ENCODE results near the gene ATF3.

The ATF3 gene

GRCh38 chr1:212600071-212600915, 8.3 kb upstream of the ATF3 start:
- no peak overlapping the region for H3K4me3 ChIP-seq (ENCODE audit: control insufficient read depth, low read depth, low read length)
- DNase-seq (ENCODE audit: low read depth), result no peak
- TF ChIP-seq, protein P1, sequence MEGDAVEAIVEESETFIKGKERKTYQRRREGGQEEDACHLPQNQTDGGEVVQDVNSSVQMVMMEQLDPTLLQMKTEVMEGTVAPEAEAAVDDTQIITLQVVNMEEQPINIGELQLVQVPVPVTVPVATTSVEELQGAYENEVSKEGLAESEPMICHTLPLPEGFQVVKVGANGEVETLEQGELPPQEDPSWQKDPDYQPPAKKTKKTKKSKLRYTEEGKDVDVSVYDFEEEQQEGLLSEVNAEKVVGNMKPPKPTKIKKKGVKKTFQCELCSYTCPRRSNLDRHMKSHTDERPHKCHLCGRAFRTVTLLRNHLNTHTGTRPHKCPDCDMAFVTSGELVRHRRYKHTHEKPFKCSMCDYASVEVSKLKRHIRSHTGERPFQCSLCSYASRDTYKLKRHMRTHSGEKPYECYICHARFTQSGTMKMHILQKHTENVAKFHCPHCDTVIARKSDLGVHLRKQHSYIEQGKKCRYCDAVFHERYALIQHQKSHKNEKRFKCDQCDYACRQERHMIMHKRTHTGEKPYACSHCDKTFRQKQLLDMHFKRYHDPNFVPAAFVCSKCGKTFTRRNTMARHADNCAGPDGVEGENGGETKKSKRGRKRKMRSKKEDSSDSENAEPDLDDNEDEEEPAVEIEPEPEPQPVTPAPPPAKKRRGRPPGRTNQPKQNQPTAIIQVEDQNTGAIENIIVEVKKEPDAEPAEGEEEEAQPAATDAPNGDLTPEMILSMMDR (conservative IDR thresholded peaks at IDR 0.05; ENCODE audit: control insufficient read depth, insufficient read depth, low read depth, low read length), result no peak

DNA sequence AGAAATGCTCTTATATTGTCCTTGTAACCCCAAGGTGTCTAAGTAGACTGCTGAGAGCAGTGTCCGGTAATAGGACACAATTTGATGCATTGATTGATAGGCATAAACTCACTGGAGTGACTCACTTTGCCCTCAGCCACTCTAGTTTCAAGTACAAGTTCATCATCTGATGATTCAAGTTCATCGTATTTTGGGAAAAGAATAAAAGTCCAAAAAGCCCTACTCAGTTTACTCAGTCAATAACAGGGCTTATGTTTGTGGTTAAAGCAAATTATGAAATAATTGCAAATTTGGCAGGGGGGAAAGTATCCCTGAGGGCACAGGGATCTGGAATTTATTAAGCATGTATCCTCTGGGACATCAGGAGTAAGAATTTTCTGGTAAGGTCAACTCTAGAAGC, 7.6 kb upstream of the ATF3 start:
- TF ChIP-seq, protein P1 (conservative IDR thresholded peaks at IDR 0.05; ENCODE audit: control insufficient read depth, insufficient read depth, low read depth, low read length), result no peak
- peak; percentile 76 for DNase-seq (ENCODE audit: low read depth)
- no peak overlapping the region for H3K4me3 ChIP-seq (ENCODE audit: control insufficient read depth, low read depth, low read length)

- DNase-seq (ENCODE audit: low read depth), result no peak
- H3K4me3 ChIP-seq (ENCODE audit: control insufficient read depth, low read depth, low read length), result no peak overlapping the region
- TF ChIP-seq, protein P1 (conservative IDR thresholded peaks at IDR 0.05; ENCODE audit: control insufficient read depth, insufficient read depth, low read depth, low read length), result no peak
Observed at GRCh38 chr1:212601524-212601923, 7.0 kb upstream of the ATF3 start.

DNA sequence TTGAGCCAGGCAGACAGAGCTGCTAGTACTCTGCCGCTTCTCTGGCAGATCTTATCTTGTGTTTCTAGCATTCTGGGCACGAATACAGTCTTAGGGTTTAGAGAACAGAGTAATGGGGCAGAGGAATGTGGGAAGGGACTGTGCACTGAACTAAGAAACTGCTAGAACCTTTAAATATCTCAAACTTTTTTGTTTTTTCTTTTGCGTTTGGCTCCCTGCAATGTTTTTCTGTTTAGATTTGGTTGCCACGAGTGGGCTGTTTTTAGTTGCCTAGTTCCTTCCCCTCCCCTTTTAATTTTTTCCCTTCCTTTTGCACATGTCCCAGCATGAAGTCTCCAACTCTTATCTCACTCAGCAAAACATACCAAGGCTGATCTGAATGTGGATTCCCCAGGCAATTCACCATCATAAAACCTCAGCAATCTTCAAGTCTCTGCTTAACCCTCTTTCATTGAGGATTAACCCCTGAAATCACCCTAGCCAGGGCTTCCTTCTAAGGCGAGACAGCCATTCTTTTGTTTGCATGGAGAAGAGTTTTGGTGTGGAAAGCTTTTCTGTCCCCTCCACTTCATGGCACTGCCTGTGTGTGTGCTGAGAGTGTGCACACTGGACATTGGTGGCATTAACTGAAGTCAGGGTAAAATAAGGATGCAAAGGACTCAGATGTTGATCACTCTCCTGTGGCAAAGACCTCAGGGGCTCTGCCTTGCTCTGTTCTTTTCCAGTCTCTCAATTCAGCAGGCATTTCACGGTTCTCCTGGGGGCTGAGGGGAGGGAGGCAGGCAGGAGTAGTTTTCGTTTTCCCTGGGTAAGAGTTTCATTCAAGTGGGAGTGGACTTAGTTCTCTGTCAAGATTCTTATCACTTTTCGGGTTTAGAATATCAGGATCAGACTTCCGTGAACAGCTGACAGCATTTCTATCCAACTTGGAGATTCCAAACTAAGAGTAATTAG, 2.8 kb upstream of the ATF3 start:
- no peak for DNase-seq (ENCODE audit: low read depth)
- H3K4me3 ChIP-seq (ENCODE audit: control insufficient read depth, low read depth, low read length), result no peak overlapping the region
- TF ChIP-seq, protein P1 (conservative IDR thresholded peaks at IDR 0.05; ENCODE audit: control insufficient read depth, insufficient read depth, low read depth, low read length), result no peak

- DNase-seq (ENCODE audit: low read depth), result no peak
- H3K4me3 ChIP-seq (ENCODE audit: control insufficient read depth, low read depth, low read length), result no peak overlapping the region
- TF ChIP-seq, protein P1 (conservative IDR thresholded peaks at IDR 0.05; ENCODE audit: control insufficient read depth, insufficient read depth, low read depth, low read length), result no peak
Observed at GRCh38 chr1:212606395-212607205, 2.0 kb upstream of the ATF3 start.
